Lung (tissue), 12 donors: ENCODE measurements around the gene UBAP2. TPM values are rescaled to one million over a fixed set of nuclear protein-coding genes. Genes with fewer than 3 reads are reported as not detected.

Experiments used
- ATAC-seq: fragments of 200-7000 bp; cut with Tn5 transposase; one replicate; pipeline ENCODE4 v1.9.1; 2020; ENCODE audit warnings: moderate number of reproducible peaks; ENCODE audit not compliant: insufficient read depth, low FRiP score
- DNase-seq, 3 donors: peaks; one replicate each; pipeline ENCODE4 v3.0.0-alpha.2; 2013 to 2017
- H3K27ac ChIP-seq, 2 donors: one replicate each; pipeline ENCODE4 v1.5.1; 2013; ENCODE audit warnings: mild to moderate bottlenecking in 2 of 2, moderate library complexity in 2 of 2, control low read depth in 1 of 2, inconsistent platforms in 1 of 2, low read depth in 1 of 2, low read length in 1 of 2
- H3K27me3 ChIP-seq, 3 donors: one replicate each; pipeline ENCODE4 v1.5.1; 2013; ENCODE audit warnings: low read length in 2 of 3; ENCODE audit not compliant: control insufficient read depth in 3 of 3, insufficient read depth in 3 of 3
- H3K36me3 ChIP-seq, 4 donors: one replicate each; pipeline ENCODE4 v1.5.1; 2013; ENCODE audit warnings: low read length in 4 of 4, mild to moderate bottlenecking in 1 of 4, moderate library complexity in 1 of 4; ENCODE audit not compliant: control insufficient read depth in 4 of 4, insufficient read depth in 4 of 4
- H3K4me1 ChIP-seq, 5 donors: one replicate each; pipeline ENCODE4 v1.5.1; 2013; ENCODE audit warnings: low read length in 5 of 5, mild to moderate bottlenecking in 2 of 5, moderate library complexity in 1 of 5; ENCODE audit not compliant: control insufficient read depth in 5 of 5, insufficient read depth in 5 of 5
- H3K4me3 ChIP-seq: one replicate; pipeline ENCODE4 v1.5.1; 2013; ENCODE audit warnings: mild to moderate bottlenecking, control low read depth, moderate library complexity
- H3K9ac ChIP-seq, 2 donors: one replicate each; pipeline ENCODE4 v1.5.1; 2013; ENCODE audit warnings: low read length in 2 of 2, control low read depth in 1 of 2; ENCODE audit not compliant: insufficient read depth in 1 of 2
- H3K9me3 ChIP-seq, 4 donors: one replicate each; pipeline ENCODE4 v1.5.1; 2013; ENCODE audit warnings: low read length in 3 of 4, mild to moderate bottlenecking in 1 of 4, moderate library complexity in 1 of 4; ENCODE audit not compliant: control insufficient read depth in 4 of 4, insufficient read depth in 3 of 4
- whole genome bisulfite sequencing, 2 donors: extraction: QIAGEN DNeasy Blood & Tissue Kit; methylation state at CpG; one replicate each; pipeline ENCODE4 v1.1.7; 2013; 5-methylcytosine and 5-hydroxymethylcytosine counted together
- polyA plus RNA-seq, 2 donors: library from polyadenylated mRNA; stranded (reverse); fragments of 200-250 nt; gene quantifications; one replicate each; pipeline ENCODE4 v1.2.1, GENCODE V29; 2013
- total RNA-seq, 2 donors: library from RNA; depleted of rRNA in 1 of 2; stranded (reverse); fragments of >200 nt in 1 of 2; gene quantifications; one replicate each; pipeline ENCODE4 v1.2.1, GENCODE V29; 2014 to 2021
- TF ChIP-seq, protein P1 (sequence below): IDR thresholded peaks from 2 replicates; pipeline ENCODE4 v1.5.1; 2012; ENCODE audit warnings: mild to moderate bottlenecking; ENCODE audit errors: control extremely low read depth, extremely low read depth
- donor health status: control.
- donor health status: control.
- donor health status: Bipolar disorder and iron deficiency.
- donor health status: healthy.
- donor health status: DM: yes; HTN: yes; CAD: no.

The UBAP2 gene
- total and polyA plus RNA-seq, 4 donors, result 12.6 to 45.4 (median 21.3) TPM

DNA sequence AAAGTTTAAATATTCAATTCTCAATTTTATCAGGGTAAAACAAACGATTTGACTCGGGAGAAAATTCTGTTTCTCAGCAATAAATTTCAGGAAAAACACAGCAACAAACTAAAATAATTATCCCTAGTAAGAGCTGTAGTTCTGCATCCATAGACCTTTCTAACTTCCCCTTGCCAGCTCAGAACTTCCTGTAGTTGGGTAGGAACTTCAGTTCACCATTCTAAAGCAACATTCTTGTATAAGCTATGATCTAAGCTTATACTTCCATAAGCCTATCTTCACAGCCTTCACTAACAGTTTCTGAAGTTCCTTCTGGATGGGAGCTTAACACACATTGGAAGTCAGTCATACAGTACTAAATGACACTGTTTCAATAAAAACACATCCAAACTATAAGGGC is 96.6 kb downstream of the UBAP2 start:
- H3K9me3 ChIP-seq, result no peaks in the 10 kb centered on the region
- H3K27ac ChIP-seq, result no peak overlapping the region
- TF ChIP-seq, protein P1, sequence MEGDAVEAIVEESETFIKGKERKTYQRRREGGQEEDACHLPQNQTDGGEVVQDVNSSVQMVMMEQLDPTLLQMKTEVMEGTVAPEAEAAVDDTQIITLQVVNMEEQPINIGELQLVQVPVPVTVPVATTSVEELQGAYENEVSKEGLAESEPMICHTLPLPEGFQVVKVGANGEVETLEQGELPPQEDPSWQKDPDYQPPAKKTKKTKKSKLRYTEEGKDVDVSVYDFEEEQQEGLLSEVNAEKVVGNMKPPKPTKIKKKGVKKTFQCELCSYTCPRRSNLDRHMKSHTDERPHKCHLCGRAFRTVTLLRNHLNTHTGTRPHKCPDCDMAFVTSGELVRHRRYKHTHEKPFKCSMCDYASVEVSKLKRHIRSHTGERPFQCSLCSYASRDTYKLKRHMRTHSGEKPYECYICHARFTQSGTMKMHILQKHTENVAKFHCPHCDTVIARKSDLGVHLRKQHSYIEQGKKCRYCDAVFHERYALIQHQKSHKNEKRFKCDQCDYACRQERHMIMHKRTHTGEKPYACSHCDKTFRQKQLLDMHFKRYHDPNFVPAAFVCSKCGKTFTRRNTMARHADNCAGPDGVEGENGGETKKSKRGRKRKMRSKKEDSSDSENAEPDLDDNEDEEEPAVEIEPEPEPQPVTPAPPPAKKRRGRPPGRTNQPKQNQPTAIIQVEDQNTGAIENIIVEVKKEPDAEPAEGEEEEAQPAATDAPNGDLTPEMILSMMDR, result no peak
- WGBS, 2 donors, result 58 to 78% methylated on average over 2 of the region's 2 CpGs
- ATAC-seq (no peak), DNase-seq (no peak)
- H3K4me3 ChIP-seq, result no peak overlapping the region
- no peaks in the 10 kb centered on the region for H3K4me1 ChIP-seq
- H3K9ac ChIP-seq, result no peak overlapping the region
- H3K36me3 ChIP-seq, result peaks cover 10 to 28% (median 17%) of the 10 kb centered on the region in 4 donors
- H3K27me3 ChIP-seq, result no peaks in the 10 kb centered on the region

DNA sequence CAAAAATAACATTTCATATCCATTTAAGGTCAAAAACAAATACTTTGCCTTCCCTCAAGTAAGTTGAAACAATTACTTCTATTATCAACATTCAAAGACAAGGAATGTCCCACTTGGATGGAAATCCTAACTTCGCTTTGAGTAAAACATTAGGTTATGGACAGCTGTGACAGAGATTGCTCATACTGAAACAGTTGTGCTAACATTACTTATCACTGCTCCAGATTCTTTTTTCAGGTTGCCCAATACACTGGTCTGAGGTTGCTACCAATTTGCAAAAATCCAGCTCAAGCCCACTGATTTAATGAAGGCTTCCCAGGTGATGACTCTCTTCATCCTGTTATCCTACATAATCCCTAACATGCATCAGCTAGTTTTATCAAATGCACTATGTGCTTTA is 98.3 kb downstream of the UBAP2 start:
- no peaks in the 10 kb centered on the region for H3K9me3 ChIP-seq
- H3K4me1 ChIP-seq, result peaks cover 0 to 7% (median 0%) of the 10 kb centered on the region in 5 donors
- H3K4me3 ChIP-seq, result no peak overlapping the region
- no peaks in the 10 kb centered on the region for H3K27me3 ChIP-seq
- DNase-seq (no peak), ATAC-seq (no peak)
- TF ChIP-seq, protein P1, result no peak
- no peak overlapping the region for H3K9ac ChIP-seq
- 85 to 95% methylated on average over 1 of the region's 1 CpG for WGBS, 2 donors
- peaks cover 9 to 21% (median 11%) of the 10 kb centered on the region in 4 donors for H3K36me3 ChIP-seq
- H3K27ac ChIP-seq, result no peak overlapping the region

DNA sequence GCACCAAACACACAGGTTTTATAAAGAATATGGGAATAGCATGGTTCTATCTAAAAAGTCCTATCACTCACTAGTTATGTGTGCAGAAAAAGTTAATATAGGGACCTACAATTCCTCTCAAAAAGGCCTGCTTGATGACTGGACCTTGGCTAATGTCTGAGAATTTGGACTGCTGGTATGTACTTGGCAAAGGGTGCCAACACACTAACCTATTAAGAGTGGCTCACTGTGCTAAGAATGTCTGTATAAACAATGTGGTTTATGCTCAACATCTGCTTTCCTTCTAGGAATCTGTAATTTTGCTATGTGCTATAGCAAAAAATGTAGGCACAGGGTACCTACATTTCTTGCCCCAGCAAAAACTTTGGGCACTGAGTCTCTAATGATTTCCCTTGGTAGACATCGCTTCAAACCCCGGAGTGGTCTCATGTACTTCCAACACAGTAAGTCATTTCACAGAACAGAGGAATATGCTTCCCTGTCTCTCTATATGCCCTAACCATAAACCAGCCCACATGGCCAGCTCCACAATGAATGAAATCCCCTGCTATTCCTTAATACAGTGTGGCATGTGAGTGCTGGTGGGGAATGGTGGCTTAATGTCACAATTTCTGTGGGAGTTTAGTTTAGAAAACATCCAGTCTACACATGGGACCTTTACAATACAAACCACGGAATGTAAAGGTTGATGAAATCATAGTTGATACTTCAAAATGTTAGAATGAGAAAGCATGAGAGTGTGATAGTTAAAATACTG is 101.7 kb downstream of the UBAP2 start:
- DNase-seq (no peak), ATAC-seq (no peak)
- peaks cover 13 to 31% (median 16%) of the 10 kb centered on the region in 4 donors for H3K36me3 ChIP-seq
- H3K4me1 ChIP-seq, result peaks cover 0 to 7% (median 0%) of the 10 kb centered on the region in 5 donors
- no peaks in the 10 kb centered on the region for H3K27me3 ChIP-seq
- no peak overlapping the region for H3K27ac ChIP-seq
- H3K4me3 ChIP-seq, result no peak overlapping the region
- no peaks in the 10 kb centered on the region for H3K9me3 ChIP-seq
- TF ChIP-seq, protein P1, result no peak
- H3K9ac ChIP-seq, result no peak overlapping the region
- WGBS, 2 donors, result 88 to 95% methylated on average over 3 of the region's 3 CpGs
